HCEC 1CT (cell line): Measurements from ENCODE around the gene GSK3B.
"Not testable (repeated sequence)": the region's sequence is repeated elsewhere in the genome, so short reads cannot be mapped to it uniquely, and the experiment has no call there.

Experiments used
- DNase-seq: peaks from one replicate; pipeline ENCODE4 v3.0.0-alpha.2; 2017

GSK3B gene

GRCh38 chr3:120095226-120095978 lies 1.2 kb upstream of the GSK3B start:
- peak; percentile 91 for DNase-seq

- DNase-seq = peak; percentile 100
Observed at GRCh38 chr3:120094776-120095225, 554 bp upstream of the GSK3B start.

GRCh38 chr3:120093119-120093910 lies 932 bp downstream of the GSK3B start:
- peak; percentile 89 for DNase-seq

GRCh38 chr3:120092474-120092873 lies 1.8 kb downstream of the GSK3B start:
- DNase-seq = no peak

GRCh38 chr3:120090422-120090821 lies 3.8 kb downstream of the GSK3B start:
- no peak for DNase-seq

- no peak for DNase-seq
Observed at GRCh38 chr3:120089089-120089488, 5.2 kb downstream of the GSK3B start.

GRCh38 chr3:120088622-120089021 lies 5.6 kb downstream of the GSK3B start:
- no peak for DNase-seq

- DNase-seq = no peak
Observed at GRCh38 chr3:120081719-120082118, 12.5 kb downstream of the GSK3B start.

- no peak for DNase-seq
Observed at GRCh38 chr3:120080836-120081235, 13.4 kb downstream of the GSK3B start.

GRCh38 chr3:120077731-120078130 lies 16.5 kb downstream of the GSK3B start:
- DNase-seq = no peak

- no peak for DNase-seq
Observed at GRCh38 chr3:120072867-120073525, 21.3 kb downstream of the GSK3B start.

GRCh38 chr3:120071259-120071658 lies 23.0 kb downstream of the GSK3B start:
- DNase-seq = no peak

- no peak for DNase-seq
Observed at GRCh38 chr3:120070263-120070981, 23.8 kb downstream of the GSK3B start.

GRCh38 chr3:120067083-120067482 lies 27.2 kb downstream of the GSK3B start:
- no peak for DNase-seq

- DNase-seq = no peak
Observed at GRCh38 chr3:120066634-120067033, 27.6 kb downstream of the GSK3B start.

- no peak for DNase-seq
Observed at GRCh38 chr3:120064641-120065040, 29.6 kb downstream of the GSK3B start.

- no peak for DNase-seq
Observed at GRCh38 chr3:120062474-120062873, 31.8 kb downstream of the GSK3B start.

- DNase-seq = no peak
Observed at GRCh38 chr3:120059081-120059864, 35.0 kb downstream of the GSK3B start.

GRCh38 chr3:120057626-120058025 lies 36.6 kb downstream of the GSK3B start:
- DNase-seq = no peak

- no peak for DNase-seq
Observed at GRCh38 chr3:120057029-120057428, 37.2 kb downstream of the GSK3B start.

- not testable (repeated sequence) for DNase-seq
Observed at GRCh38 chr3:120053647-120054046, 40.6 kb downstream of the GSK3B start.

- peak; percentile 8 for DNase-seq
Observed at GRCh38 chr3:120052677-120053076, 41.6 kb downstream of the GSK3B start.
